ENCODE data around the gene CUEDC1.

- TF ChIP-seq CTCF (IDR thresholded peaks at IDR 0.05) (no peak), EP300 (IDR thresholded peaks at IDR 0.05; ENCODE audit: low read depth) (no peak), POLR2AphosphoS5 (IDR thresholded peaks at IDR 0.05) (no peak), POLR2A (IDR thresholded peaks at IDR 0.05) (no peak)
Observed at GRCh38 chr17:57945996-57946797, 9.0 kb downstream of the CUEDC1 start.

Data from transverse colon (tissue), 4 donors.